NCI-H2107 treated with DMSO at 0.1 percent for 48 hours (cell line): Measurements from ENCODE around the gene RPL19.

Experiments used
- DNase-seq: peaks from one replicate; lab custom pipeline; 2025; ENCODE audit not compliant: unreplicated experiment; lab: John Stamatoyannopoulos, UW

RPL19 gene

DNA sequence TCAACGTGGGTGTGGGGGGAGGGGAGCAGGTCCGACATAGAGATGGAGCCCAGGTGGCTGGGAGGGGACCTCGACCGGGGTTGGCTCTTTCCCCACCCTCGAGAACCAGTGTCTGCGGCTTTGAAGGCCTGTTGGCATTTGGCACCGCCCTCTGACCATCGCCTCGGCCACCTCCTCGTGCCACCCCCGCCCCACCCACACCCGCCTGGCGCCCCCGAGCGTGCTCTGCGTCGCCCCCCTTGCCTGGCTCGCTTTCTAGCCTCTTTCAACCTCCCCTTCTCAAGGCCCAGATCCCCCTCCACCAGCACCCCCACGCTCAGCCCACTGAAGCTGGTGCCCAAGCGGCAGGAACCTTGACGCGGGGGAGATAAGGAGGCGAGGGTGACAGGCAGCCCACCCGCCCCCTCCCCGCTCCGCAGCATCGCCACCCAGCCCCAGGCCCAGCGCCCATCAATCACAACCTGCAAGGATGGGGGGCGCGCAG lies 3.2 kb upstream of the RPL19 start:
- DNase-seq = no peak

DNA sequence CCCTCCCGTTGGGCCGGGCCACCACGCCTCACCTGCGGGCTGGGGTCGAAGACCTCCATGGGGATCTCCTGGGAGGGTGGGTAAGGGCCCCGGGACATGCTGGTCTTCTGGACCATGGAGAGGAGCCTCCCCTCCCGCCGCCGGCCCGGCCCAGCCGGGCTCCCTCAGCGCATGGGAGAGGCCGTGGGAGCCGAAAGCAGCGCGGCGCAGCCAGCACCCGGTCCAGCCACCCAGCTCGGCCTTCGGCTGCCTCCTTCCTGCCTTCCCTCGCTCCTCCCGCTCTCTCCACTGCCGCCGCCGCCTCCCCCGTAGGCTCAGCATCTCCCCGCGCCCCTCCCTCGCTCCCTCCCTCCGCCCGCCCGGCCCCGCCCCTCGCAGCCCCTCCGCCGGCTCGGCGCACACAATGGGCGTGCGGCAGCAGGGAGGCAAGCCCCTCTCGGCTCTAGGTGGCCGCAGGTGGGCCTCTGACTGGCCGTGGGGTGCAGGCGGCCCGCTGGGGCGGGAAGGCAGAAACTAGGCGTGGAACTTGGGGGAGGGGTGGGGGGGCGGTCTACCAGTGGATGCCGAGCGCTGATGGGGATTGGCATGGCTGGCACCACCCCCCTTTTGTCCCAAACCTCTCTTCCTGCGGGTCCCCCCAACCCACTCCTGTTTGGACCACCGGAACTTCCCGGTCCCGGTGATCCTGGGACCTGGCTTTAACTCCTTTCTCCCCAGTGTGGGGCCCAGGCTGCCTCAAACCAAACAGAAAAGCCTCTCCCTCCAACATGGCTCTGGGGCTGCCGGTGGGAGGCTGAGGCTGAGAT lies 2.5 kb upstream of the RPL19 start, which contains the start of gene CACNB1:
Gene CACNB1, minus strand, starts transcription at position 290 of the 806 bp plus-strand sequence. Its CDS starts 174 bp downstream, at position 116.
- peak; percentile 43 for DNase-seq

DNA sequence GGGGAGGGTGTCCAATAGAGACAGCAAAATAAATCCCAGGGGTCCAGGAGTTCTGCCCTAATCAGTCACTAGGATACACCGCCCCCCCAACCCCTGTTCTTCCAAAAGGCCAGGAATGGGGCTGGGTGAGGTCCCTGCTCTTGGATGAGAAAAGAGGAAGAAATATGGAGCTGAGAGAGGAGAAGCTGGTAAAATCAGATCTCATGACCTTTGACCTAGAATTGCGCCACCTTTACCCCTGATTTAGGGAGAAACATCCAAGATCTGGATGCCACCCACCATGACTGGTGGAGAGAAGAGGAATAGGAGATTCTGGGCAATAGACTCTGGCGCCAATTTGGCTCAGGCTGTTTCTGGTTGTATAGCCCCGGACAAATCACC lies 1.9 kb upstream of the RPL19 start:
- no peak for DNase-seq

DNA sequence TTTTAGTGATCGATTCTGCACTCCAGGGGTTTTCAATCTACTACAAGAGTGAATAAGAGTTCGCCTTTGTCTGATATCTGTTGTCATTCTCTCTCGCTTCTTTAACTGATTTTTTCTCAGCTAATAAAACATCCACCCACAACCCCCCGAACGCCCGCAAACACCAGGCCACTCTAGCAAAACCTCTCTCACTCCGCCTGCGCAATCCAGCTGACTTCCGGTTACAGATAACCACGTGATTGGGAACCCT lies 338 bp upstream of the RPL19 start:
- DNase-seq = peak; percentile 96

DNA sequence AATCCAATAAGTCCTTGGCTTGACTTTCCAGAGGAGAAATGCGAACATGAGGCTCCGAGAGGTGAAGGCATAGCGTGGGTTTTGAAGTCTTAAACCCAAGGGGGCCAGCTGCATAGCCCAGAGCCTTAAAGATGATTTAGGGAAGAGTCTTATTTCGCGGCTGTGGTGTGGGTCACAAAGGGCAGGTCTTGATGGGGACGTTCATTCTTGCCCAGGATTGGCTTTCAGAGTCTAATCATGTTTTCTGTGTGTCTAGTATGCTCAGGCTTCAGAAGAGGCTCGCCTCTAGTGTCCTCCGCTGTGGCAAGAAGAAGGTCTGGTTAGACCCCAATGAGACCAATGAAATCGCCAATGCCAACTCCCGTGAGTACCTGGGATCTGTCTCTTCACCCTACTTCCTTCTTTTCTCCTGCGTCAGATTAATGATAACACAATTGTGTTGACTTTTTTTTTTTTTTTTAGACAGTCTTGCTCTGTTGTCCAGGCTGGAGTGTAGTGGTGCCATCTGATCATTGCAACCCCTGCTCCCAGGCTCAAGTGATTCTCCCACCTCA lies 951 bp downstream of the RPL19 start:
- DNase-seq = no peak

DNA sequence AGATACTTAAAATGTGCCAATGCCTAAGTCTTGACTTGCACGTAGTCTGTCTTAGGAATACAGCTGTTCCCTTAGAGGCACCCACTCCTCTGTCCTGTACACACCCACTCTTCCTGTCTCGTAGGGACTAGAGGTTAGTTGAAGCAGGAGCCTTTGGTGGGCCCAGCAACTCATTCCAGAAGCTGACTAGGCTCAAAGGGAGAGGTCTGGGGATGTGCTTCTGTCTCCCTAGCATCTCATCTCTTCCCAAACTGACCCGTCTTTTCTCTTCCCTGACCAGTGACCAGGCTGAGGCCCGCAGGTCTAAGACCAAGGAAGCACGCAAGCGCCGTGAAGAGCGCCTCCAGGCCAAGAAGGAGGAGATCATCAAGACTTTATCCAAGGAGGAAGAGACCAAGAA lies 4.2 kb downstream of the RPL19 start:
- no peak for DNase-seq

DNA sequence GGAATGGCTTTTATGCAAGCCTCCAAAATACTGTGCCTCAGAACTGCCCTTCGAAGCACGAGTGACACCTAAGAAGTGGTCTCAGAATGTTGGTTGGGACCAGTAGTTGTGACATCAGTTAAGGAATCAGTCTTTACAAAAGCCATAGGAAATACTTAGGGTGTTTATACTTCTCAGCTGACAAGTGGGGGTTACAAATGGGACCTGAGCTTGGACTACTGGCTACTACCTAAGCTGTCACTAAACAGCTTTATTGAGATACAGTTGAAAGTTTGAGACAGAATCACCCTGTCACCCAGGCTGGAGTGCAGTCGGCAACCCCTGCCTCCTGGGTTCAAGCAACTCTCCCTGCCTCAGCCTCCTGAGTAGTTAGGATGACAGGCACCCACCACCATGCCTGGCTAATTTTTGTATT lies 5.0 kb downstream of the RPL19 start:
- no peak for DNase-seq

DNA sequence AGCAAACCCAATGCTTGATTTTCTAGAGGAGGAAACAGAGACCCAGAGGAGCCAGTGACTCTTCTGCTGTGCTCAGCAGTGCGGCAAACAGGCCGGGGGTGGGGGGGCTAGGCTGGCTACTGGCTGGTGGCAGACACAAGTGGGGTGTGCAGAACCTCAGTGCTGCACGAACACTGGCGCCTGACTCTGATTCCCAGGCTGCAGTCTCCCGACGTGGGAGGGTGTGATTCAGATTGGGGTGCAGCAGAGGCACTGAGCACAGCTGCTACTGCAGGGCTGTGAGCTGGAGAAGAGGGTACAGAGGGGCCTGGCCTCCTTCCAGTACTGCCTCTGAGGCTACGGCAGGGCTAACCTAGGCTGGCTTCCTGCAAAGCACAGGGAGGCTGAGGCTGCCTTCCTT lies 8.1 kb downstream of the RPL19 start:
- no peak for DNase-seq

DNA sequence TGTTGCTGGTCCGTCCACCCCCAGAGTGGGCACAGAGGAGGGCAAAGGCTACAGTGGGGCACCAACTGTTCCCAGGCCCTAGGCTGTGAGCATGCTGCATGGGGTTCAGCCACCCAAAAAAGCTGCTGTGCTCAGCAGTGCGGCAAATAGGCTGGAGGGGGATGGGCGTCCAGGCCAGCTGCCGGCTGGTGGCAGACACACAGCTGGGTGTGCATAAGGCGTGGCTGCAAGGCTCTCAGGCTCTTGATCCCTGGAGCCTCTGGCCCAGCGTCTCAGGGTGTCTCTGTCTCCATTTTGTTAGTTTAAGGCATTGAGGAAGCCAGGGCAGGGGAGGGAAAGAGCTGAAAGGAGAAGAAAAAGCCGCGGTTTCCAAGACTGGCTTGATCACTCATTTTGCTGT lies 8.8 kb downstream of the RPL19 start:
- no peak for DNase-seq

DNA sequence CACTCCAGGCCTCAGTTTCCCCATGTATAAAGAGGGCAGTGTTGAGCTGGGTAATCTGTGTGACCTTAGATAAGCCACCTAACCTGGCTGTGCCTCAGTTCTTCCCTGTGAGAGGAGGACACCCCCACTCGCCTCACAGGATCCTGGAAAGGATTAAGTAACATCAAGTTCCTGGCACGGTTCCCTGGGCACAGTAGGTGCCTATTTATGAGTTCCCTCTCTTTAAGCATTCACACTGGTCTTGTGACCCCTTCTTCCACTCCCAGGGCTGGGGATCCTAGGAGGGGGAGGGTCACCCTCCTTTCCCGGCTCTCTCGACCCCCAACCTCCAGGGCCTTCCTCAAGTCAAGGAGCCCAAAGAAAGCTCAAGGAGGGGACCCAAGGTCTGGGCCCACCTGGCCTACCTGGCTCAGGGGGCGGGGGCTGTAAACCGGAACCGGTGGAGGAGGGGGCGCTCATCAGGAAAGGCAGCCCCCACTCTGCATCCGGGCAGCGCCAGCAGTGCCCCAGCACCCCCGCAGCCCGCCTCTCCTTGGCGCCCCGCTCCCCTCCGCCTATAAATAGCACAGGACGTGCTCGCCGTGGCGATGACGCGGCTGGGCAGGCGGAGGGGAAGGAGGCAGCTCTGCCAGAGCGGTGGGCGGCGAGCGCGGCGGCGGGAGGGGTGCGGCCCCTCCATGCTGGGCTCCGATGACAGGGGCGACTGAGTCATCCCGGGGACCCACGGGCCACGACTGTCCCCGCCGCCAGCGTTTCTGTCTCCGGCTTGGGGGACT lies 9.4 kb downstream of the RPL19 start:
- DNase-seq = no peak

DNA sequence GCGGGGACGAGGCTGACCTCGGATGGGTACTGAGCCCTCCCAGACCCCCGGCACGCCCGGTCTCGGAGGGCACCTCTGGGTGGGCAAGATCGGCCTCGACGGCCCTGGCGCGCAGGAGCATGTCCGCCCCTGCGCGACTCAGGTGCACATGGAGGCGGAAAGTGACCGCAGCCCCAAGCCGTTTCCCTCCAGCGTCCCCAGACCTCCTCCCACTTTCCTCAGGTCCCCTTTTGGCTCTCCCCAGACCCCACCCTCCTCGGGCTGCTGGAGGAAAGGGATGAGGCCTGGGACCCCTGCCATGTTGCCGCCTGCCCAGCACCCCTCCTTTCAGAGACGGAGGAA lies 10.0 kb downstream of the RPL19 start:
- DNase-seq = no peak

DNA sequence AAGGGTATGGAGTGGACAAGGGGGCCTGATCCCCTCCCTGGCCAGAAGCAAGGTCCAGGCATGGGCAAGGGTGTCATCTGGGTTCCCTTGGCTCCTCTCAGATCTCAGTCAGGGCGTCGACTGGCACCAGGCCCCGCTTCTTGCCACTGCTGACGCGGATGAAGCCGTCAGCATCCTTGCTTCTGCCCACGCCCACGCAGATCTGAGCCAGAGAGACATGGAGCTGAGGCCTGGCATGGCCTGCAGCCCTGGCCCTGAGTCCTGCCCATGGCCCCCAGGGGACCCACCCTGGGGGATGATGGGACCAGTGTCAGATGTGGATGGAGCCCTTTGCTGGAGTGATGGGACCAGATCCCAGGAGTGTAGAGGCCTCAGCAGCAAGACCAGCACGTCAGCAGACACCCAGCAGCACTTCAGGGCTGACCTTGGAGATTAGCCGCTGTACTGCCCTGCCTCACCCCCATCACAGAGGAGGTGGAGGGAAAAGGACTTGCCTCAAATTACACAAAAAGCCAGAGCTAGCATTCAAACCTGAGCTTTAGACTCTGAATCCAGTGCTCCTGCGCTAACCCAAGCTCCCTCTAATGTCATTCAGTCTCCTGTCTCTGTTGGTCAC lies 12.2 kb downstream of the RPL19 start:
- no peak for DNase-seq

DNA sequence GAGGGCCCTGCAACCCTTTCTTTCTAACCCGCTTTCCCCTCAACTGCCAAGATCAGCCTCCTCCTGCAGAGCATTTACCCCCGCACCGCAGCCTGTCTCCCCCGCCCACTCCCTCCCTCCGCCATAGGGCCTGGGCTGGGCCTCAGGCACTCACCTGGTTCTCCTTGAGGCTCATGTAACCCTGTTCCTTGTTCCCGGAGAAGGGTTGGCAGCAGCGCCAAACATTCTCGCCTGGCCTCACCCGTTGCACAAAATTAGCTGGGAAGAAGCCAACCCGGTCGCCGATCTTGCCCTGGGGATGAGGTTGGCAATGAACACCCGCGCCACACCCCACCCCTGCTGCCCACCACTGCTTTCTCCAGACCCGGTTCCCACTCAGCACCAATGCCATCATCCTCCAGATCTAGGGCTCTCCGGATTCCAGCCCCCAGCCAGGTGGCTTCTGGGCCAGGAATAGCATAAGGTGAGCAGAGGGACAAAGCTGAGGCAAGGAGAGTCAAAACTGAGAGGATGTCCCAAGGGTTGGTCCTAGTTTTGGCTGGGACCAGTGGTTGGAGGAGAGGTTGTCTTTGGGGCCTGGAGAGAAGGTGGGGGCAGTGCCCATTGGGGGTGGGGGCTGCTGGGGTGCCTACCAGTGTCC lies 12.9 kb downstream of the RPL19 start:
- peak; percentile 23 for DNase-seq

DNA sequence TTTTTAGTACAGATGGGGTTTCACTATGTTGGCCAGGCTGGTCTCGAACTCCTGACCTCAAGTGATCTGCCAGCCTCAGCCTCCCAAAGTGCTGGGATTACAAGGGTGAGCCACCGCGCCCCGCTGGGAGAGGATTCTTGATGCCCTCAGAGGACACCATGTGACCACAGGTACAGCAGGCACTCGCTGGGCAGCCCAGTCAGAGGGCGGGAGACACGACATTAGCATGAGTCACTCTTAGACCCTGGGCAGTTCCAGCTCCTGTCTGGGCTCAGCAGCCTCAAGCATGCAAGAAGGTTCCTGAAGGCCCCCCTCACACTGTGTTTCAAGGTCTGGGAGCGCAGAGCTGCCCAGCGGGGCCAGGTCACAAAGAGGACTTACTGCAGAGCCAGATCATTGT lies 13.8 kb downstream of the RPL19 start:
- DNase-seq = no peak

DNA sequence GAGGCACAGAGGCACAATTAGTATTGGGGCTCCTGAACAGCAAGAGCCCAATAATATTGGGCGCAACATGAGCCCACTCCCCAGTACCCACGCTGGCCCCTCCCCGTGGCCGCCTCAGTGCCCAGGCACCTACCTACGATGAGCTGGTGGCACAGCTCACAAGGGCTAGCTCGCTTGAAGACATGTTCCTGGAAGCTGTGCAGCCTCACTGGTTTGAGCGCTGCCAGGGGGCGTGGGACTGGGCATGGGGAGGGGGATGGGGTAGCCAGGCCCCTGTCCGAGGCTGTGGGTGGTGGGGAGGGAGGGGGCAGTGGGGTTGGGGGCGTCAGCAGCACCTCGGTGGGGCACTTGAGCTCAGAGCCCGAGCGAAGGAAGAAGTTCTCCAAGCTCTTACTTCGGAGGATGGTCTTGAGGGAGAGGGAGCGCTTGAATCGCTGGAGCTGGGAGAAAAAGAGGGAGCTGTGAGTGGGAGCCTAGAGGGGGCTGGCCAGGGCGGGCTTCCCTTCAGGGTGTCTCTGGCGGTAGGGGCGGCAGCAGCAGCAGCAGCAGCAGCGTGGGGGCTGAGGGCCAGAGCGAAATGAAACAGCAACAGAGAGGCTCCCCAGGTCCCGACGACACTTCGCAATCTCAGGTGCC lies 17.8 kb downstream of the RPL19 start:
- no peak for DNase-seq

DNA sequence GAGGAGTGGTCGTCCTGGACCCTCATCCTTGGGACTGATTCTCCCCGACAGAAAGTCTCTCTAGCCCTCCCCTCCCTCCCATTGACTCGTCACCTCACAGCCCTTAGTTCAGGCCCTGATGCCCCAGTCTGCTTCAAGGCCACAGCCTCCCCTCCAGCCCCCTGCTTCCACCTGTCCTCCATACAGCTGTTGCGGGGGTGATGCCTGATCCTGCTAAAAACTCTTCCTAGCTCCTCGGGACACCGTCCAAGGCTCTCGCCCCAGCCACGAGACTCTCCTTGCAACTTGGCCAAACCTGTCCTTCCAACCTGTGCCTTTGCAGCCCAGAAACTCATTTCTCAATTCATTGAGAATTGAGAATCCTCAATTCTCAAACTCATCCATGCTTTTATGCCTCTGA lies 18.8 kb downstream of the RPL19 start:
- DNase-seq = no peak

DNA sequence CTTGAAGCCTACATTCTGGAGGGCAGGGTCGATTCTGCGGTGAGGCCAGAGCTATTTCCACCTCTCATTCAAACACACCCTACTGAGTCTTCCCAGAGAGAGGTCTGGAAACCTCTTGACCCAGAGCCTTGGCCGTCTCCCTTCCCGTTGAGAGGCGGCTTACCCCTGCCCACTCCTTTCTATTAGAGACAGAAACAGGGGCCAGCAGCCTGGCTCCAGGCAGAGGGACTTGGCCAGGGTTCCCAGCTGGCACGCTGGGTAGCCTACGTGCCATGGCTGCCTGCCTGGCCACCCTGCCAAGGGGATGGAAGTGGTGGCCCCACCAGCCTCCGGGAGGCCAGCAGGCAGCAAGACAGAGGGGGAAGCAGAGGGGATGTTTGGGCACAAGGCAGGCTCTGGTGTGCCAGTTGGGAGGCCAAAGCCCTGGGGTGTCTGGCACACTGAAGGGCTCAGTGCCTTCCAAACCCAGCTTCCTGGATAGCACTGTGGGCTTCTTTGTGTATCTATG lies 19.6 kb downstream of the RPL19 start:
- no peak for DNase-seq

DNA sequence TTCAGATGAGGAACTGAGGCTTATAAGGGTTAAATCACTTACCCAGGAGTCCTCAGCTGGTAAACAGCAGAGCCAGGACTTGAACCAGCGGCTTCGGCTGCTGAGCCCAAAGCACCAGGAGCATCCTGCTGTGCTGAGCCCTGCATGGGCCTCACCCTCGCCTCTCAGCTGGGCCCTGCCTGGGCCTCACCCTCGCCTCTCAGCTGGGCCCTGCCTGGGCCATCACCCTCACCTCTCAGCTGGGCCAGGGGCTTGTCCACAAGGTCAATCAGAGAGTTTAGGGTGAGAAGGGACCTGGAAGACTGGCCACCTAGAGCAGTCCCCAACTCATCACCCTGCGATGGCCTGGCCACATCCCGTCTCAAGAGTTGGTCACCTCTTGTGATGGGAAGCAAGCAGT lies 21.5 kb downstream of the RPL19 start:
- no peak for DNase-seq

DNA sequence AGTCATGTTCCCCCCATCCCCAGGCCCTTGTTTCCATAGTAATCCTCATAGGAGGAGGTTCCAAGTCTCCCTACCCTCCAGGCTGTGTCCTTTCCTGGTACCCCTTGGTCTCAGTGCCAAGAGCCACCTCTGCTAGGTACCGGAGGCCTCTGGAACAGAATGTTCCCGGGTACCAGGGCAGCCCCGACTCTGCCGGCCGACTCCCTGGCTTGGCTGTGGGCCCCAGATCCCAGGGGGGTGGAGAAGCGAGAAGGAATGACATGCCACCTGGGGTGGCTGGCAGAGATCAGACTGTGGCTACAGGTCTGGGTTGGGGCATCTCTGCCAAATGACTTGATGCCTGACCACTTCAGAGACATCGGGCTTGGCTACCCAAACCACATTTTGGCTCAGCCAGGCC lies 22.1 kb downstream of the RPL19 start:
- no peak for DNase-seq

DNA sequence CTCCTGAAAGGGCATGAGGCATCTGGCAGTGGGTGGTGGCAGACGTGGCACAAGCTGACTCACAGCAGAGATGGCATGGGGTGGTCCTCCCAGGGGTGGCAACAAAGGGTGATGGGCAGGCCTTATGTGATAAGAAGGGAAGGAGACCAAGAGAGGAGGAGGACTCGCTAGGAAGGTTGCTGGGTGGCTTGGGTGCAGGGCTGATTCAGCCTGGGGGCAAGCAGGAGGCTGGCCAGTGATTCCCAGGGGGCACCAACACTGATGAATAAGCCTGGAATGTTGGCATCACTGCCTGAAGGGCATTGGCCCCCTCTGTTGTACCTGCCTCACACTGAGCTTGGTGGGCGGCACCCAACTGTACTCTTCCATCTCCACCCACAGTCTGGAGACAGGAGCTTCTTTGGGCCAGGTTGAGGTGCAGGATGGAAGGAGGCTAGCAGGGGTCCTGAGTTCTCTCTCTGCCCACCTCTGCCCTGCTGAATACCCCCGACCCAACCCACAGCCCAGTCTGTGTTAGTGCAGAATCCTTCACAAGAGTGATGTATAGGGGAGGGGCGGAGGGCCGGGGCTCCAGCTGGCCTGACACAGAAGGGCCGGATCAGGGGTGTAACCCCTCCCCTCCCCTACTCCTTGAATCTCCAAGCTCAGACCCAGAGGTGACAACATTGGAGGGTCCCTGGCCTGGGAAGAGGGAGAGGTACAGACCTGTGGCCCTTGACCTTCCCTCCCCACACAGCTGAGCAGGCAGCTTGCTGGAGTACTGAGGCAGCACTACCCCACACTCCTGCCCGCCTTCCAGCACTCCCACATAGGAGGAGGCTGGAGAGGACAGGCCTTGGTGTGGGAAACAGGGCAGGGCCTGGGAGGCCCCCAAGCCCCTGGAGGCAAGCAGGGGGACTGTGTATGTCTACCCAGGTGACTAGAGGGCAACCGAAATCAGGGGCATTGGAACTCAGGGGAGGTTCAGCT lies 23.1 kb downstream of the RPL19 start:
- no peak for DNase-seq
